CD4-positive, alpha-beta T cell treated with Interleukin-1 beta for 1 hour (primary cell): ENCODE data around the gene ANXA11.
"Not testable (repeated sequence)": the region's sequence is repeated elsewhere in the genome, so short reads cannot be mapped to it uniquely, and the experiment has no call there.

ENCODE experiments used
- DNase-seq, 2 donors: peaks; one replicate each; pipeline ENCODE4 v3.0.0-alpha.2; 2020 to 2022

The ANXA11 gene

GRCh38 chr10:80165173-80165572 lies 40.2 kb downstream of the ANXA11 start:
- no peak for DNase-seq

- no peak for DNase-seq
These were observed 40.7 kb downstream of the ANXA11 start for GRCh38 chr10:80164596-80164995.

GRCh38 chr10:80163741-80164341 lies 41.5 kb downstream of the ANXA11 start:
- DNase-seq: no peak

- DNase-seq: no peak
These were observed 43.8 kb downstream of the ANXA11 start for GRCh38 chr10:80161321-80162083.

- no peak for DNase-seq
These were observed 44.7 kb downstream of the ANXA11 start for GRCh38 chr10:80160361-80161320.

GRCh38 chr10:80159166-80159873 lies 46.0 kb downstream of the ANXA11 start:
- DNase-seq: no peak

- no peak for DNase-seq
These were observed 46.7 kb downstream of the ANXA11 start for GRCh38 chr10:80158598-80159127.

- DNase-seq: no peak
These were observed 47.2 kb downstream of the ANXA11 start for GRCh38 chr10:80158126-80158525.

GRCh38 chr10:80157561-80157960 lies 47.8 kb downstream of the ANXA11 start:
- no peak for DNase-seq

- DNase-seq: no peak
These were observed 49.1 kb downstream of the ANXA11 start for GRCh38 chr10:80156216-80156615.

GRCh38 chr10:80155696-80156215 lies 49.6 kb downstream of the ANXA11 start:
- no peak for DNase-seq

GRCh38 chr10:80154978-80155695 lies 50.2 kb downstream of the ANXA11 start:
- no peak for DNase-seq

- DNase-seq: no peak
These were observed 50.7 kb downstream of the ANXA11 start for GRCh38 chr10:80154626-80154977.

- no peak for DNase-seq
These were observed 51.9 kb downstream of the ANXA11 start for GRCh38 chr10:80153460-80153859.

- DNase-seq: no peak
These were observed 52.5 kb downstream of the ANXA11 start for GRCh38 chr10:80152820-80153219.

- no peak for DNase-seq
These were observed 55.2 kb downstream of the ANXA11 start for GRCh38 chr10:80150172-80150571.

GRCh38 chr10:80149123-80149522 lies 56.2 kb downstream of the ANXA11 start:
- no peak for DNase-seq

GRCh38 chr10:80148166-80148805 lies 57.1 kb downstream of the ANXA11 start:
- DNase-seq: no peak

- DNase-seq: no peak
These were observed 58.4 kb downstream of the ANXA11 start for GRCh38 chr10:80146918-80147317.

GRCh38 chr10:80145406-80146308 lies 59.7 kb downstream of the ANXA11 start:
- DNase-seq: not testable (repeated sequence)
